Panc1 (cell line): ENCODE results near the gene ASPHD2. TPM values are rescaled to one million over a fixed set of nuclear protein-coding genes. Genes with fewer than 3 reads are reported as not detected.
"Not testable (repeated sequence)": the region's sequence is repeated elsewhere in the genome, so short reads cannot be mapped to it uniquely, and the experiment has no call there.

Experiments
- ATAC-seq: fragments of 200-7000 bp; cut with Tn5 transposase; 2 replicates; pipeline ENCODE4 v1.9.1; 2020; ENCODE audit warnings: mild to moderate bottlenecking, moderate library complexity
- BruUV-seq: library from RNA; stranded (reverse); fragments of 400-500 nt; replicated peaks from 2 replicates; lab custom pipeline; 2021; lab: Mats Ljungman, UMichigan
- CTCF ChIA-PET: fragments of 300-600 bp; sonication (Branson Sonifier 250); formaldehyde crosslinking; loops from one replicate; lab custom pipeline; 2022; ENCODE audit warnings: antibody characterized with exemption; lab: Charles Lee
- POLR2A ChIA-PET: fragments of 300-600 bp; sonication (Branson Sonifier 250); formaldehyde crosslinking; loops from one replicate; lab custom pipeline; 2022; ENCODE audit warnings: antibody characterized with exemption; lab: Charles Lee
- DNase-seq: peaks from one replicate; pipeline ENCODE4 v3.0.0-alpha.2; 2010; ENCODE audit warnings: low read depth, low spot score
- H3K27ac ChIP-seq: 2 replicates; pipeline ENCODE4 v1.5.1; 2011; ENCODE audit warnings: mild to moderate bottlenecking, low read length, inconsistent platforms
- H3K27me3 ChIP-seq: fragments of 200-500 bp; sonication (Bioruptor generic); 2 replicates; pipeline ENCODE4 v1.6.0; 2014; ENCODE audit warnings: low read length, inconsistent platforms; ENCODE audit not compliant: control insufficient read depth, insufficient read depth
- H3K36me3 ChIP-seq: fragments of 200-500 bp; sonication (Bioruptor generic); 2 replicates; pipeline ENCODE4 v1.5.1; 2014; ENCODE audit warnings: inconsistent platforms, mild to moderate bottlenecking, low read length, moderate library complexity; ENCODE audit not compliant: control insufficient read depth, insufficient read depth
- H3K4me1 ChIP-seq: 2 replicates; pipeline ENCODE4 v1.5.1; 2011; ENCODE audit warnings: inconsistent platforms, mild to moderate bottlenecking, low read length, moderate library complexity; ENCODE audit not compliant: control insufficient read depth, insufficient read depth
- H3K4me3 ChIP-seq, 2 experiments: 2 replicates each; pipeline ENCODE4 v1.5.1; 2011 to 2012; ENCODE audit warnings: low read depth in 2 of 2, low read length in 2 of 2, mild to moderate bottlenecking in 2 of 2, inconsistent platforms in 1 of 2, moderate library complexity in 1 of 2
- H3K9me3 ChIP-seq: fragments of 200-500 bp; sonication (Bioruptor generic); 2 replicates; pipeline ENCODE4 v1.5.1; 2014; ENCODE audit warnings: low read depth, mild to moderate bottlenecking, inconsistent platforms, low read length, moderate library complexity; ENCODE audit not compliant: control insufficient read depth, insufficient read depth
- CTCF ChIP-seq: fragments of 450-650 bp; IDR thresholded peaks from 2 replicates; pipeline ENCODE4 v1.5.1; 2017; ENCODE audit warnings: mild to moderate bottlenecking
- POLR2AphosphoS5 ChIP-seq: IDR thresholded peaks from 2 replicates; pipeline ENCODE4 v1.6.1; 2012; ENCODE audit warnings: mild to moderate bottlenecking, low read depth, low read length, moderate library complexity
- REST ChIP-seq, 2 experiments: IDR thresholded peaks; 2 replicates each; pipeline ENCODE4 v1.6.1; 2011 to 2012; ENCODE audit warnings: low read depth in 2 of 2, control low read depth in 1 of 2, low read length in 1 of 2, mild to moderate bottlenecking in 1 of 2, moderate library complexity in 1 of 2; ENCODE audit not compliant: insufficient read depth in 1 of 2
- SIN3A ChIP-seq: IDR thresholded peaks from 2 replicates; pipeline ENCODE4 v1.6.1; 2012; ENCODE audit warnings: low read depth, mild to moderate bottlenecking, low read length, moderate library complexity, borderline replicate concordance; ENCODE audit not compliant: insufficient read depth
- TCF7L2 ChIP-seq: IDR thresholded peaks from 2 replicates; pipeline ENCODE4 v1.6.1; 2011; ENCODE audit warnings: mild to moderate bottlenecking, low read depth, low read length, inconsistent platforms
- in situ Hi-C: cut with HindIII; loops from 2 replicates; pipeline ENCODE4 v1.10.0; 2016; ENCODE audit warnings: low sequenced_read_pairs, low pct_unique_long_range_greater_than_20kb
- intact Hi-C: fragments of 100-400 bp; cut with micrococcal nuclease; formaldehyde crosslinking; loops from one replicate; pipeline ENCODE4 v1.10.0; 2022; ENCODE audit not compliant: unreplicated experiment
- total RNA-seq: library from RNA; stranded (reverse); gene quantifications from one replicate; pipeline ENCODE4 v1.2.1, GENCODE V29; 2021; ENCODE audit not compliant: unreplicated experiment

ASPHD2 gene
- total RNA-seq, 1 experiment from 2014 or later: 0.15 TPM

- no peaks in the 10 kb centered on the region for H3K36me3 ChIP-seq
- no TSS peak for BruUV-seq
- POLR2A ChIA-PET: no interaction called here
- H3K4me1 ChIP-seq: no peaks in the 10 kb centered on the region
- CTCF ChIA-PET: no interaction called here
- TF ChIP-seq POLR2AphosphoS5 (no peak), TCF7L2 (no peak), REST (IDR thresholded peaks at IDR 0.05; ENCODE audit: insufficient read depth in 1 of 2, low read depth in 2 of 2, low read length in 1 of 2) (no peak), SIN3A (no peak), CTCF (no peak)
- ATAC-seq (no peak), DNase-seq (no peak)
- intact Hi-C loops: no loop called here
- no peak overlapping the region for H3K4me3 ChIP-seq
- H3K9me3 ChIP-seq: no peaks in the 10 kb centered on the region
- no peaks in the 10 kb centered on the region for H3K27me3 ChIP-seq
- in situ Hi-C loops: no loop called here
- H3K27ac ChIP-seq: no peak overlapping the region
Measured at GRCh38 chr22:26437694-26438392, 8.8 kb downstream of the ASPHD2 start.

GRCh38 chr22:26438776-26439175, 9.7 kb downstream of the ASPHD2 start:
- H3K4me3 ChIP-seq, H3K9me3 ChIP-seq, intact Hi-C loops, ATAC-seq, POLR2A ChIA-PET, BruUV-seq, DNase-seq, H3K36me3 ChIP-seq, H3K27ac ChIP-seq, H3K27me3 ChIP-seq, H3K4me1 ChIP-seq, in situ Hi-C loops: not testable (repeated sequence)
- CTCF ChIA-PET: interaction anchor here (0.7 kb wide), 1 partner anchor 1512 kb away, joined by 3 read pairs; no protein-coding TSS in a partner anchor

GRCh38 chr22:26439559-26439958, 10.5 kb downstream of the ASPHD2 start:
- Histone ChIP-seq H3K9me3 (no peaks in the 10 kb centered on the region), H3K27ac (no peak overlapping the region), H3K27me3 (no peaks in the 10 kb centered on the region), H3K4me3 (no peak overlapping the region), H3K36me3 (no peaks in the 10 kb centered on the region), H3K4me1 (no peaks in the 10 kb centered on the region)
- ChIA-PET POLR2A (no interaction called here), CTCF (interaction anchor here (0.6 kb wide), 1 partner anchor 75 kb away, joined by 13 read pairs; no protein-coding TSS in a partner anchor)
- DNase-seq: no peak
- in situ Hi-C loops (no loop called here), intact Hi-C loops (no loop called here)
- no peak for TF ChIP-seq SIN3A
- TF ChIP-seq CTCF: no peak
- no peak for TF ChIP-seq POLR2AphosphoS5
- TF ChIP-seq TCF7L2: no peak
- no peak for TF ChIP-seq REST (IDR thresholded peaks at IDR 0.05; ENCODE audit: insufficient read depth in 1 of 2, low read depth in 2 of 2, low read length in 1 of 2)
- no TSS peak for BruUV-seq
- ATAC-seq: no peak
